GM13976 (cell line): Measurements from ENCODE around the gene SLF1.

Experiments
- DNase-seq: peaks from one replicate; pipeline ENCODE4 v3.0.0; 2012; ENCODE audit warnings: low spot score
- in situ Hi-C: fragments of 300-500 bp; cut with MboI; formaldehyde crosslinking; loops from one replicate; pipeline ENCODE4 v1.12.0; 2022; ENCODE audit warnings: low sequenced_read_pairs, mixed read lengths, inconsistent platforms; ENCODE audit not compliant: unreplicated experiment
- TF ChIP-seq, protein P1 (sequence below): IDR thresholded peaks from 2 replicates; pipeline ENCODE4 v1.5.1; 2012; ENCODE audit warnings: borderline replicate concordance, mild to moderate bottlenecking; ENCODE audit not compliant: insufficient read depth; ENCODE audit errors: extremely low read depth, missing control alignments, control extremely low read depth

The SLF1 gene

GRCh38 chr5:94623011-94623410 lies 4.5 kb downstream of the SLF1 start:
- in situ Hi-C loops = no loop called here
- TF ChIP-seq, protein P1, sequence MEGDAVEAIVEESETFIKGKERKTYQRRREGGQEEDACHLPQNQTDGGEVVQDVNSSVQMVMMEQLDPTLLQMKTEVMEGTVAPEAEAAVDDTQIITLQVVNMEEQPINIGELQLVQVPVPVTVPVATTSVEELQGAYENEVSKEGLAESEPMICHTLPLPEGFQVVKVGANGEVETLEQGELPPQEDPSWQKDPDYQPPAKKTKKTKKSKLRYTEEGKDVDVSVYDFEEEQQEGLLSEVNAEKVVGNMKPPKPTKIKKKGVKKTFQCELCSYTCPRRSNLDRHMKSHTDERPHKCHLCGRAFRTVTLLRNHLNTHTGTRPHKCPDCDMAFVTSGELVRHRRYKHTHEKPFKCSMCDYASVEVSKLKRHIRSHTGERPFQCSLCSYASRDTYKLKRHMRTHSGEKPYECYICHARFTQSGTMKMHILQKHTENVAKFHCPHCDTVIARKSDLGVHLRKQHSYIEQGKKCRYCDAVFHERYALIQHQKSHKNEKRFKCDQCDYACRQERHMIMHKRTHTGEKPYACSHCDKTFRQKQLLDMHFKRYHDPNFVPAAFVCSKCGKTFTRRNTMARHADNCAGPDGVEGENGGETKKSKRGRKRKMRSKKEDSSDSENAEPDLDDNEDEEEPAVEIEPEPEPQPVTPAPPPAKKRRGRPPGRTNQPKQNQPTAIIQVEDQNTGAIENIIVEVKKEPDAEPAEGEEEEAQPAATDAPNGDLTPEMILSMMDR = no peak
- DNase-seq = no peak

DNA sequence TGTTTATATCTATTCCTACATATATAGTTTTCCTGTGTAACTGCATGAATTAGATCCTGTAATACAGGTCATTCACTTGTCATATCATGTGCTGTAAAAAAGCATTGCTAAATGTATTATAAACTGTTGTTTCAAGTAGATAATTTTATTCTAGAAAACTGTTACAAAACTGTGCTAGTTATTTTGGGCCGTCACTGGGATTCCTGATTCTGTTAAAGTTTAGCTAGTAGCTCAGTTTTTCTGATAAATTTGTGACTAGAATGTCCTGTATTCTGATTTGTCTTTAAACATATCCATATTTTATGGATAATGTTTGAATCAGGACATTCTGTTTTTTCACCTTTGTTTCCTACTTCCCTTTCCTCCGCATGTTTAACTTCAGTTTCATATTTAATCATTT lies 5.4 kb downstream of the SLF1 start:
- TF ChIP-seq, protein P1 = no peak
- in situ Hi-C loops = no loop called here
- no peak for DNase-seq

DNA sequence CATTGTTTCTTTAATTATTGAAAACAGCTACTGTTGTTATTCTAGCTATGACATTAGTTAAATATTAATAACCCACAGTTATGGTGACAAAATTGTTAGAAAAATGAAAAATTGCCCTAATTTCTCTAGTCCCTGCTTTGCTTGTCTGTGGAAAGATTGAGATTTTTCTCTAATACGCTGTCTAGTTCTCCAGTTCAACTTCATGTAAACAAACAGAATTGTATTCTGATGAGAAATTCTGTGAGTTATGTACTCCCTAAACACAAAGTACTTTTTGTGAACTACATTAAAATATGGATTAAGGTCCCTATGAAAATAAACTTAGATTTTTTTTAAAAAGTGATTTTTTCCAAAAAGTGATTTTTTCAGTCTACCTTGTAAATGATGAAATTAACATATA lies 8.7 kb downstream of the SLF1 start:
- in situ Hi-C loops = no loop called here
- TF ChIP-seq, protein P1 = no peak
- no peak for DNase-seq

DNA sequence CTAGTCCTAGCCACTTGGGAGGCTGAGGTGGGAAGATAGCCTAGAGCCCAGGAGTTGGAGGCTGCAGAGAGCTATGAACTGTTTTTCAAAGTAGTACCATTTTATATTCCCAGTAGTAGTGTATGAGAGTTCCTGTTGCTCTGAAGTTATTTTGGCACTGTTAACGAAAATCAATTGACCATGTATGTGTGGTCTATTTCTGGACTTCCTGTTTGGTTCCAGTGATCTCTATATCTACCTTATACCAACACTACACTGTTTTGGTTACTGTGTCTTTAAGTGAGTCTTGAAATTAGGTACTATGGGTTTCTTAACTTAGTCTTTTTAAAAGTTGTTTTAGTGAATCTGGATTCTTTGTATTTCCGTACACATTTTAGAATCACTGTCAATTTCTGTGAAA lies 13.6 kb downstream of the SLF1 start:
- peak; percentile 26 for DNase-seq
- TF ChIP-seq, protein P1 = no peak
- in situ Hi-C loops = no loop called here

- TF ChIP-seq, protein P1 = no peak
- in situ Hi-C loops = no loop called here
Measured at GRCh38 chr5:94640176-94640575, 21.7 kb downstream of the SLF1 start.

DNA sequence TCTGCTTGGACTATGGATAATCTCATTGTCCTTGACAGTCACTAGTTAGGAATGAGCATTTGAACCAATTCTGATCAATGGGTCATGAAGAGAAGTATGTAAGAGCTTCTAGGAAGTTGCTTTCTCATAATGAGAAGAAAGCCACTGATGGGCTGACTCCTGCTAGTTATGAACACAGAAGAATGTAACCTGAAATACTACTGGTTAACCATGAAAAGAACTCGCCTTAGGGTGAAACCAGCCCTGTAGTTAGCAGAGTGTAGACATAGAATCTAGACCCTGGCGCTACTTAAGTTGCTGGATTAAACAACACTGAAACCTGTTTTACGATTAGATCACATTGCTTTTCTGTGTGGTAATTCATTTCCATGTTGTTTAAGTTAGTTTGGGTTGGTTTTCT lies 26.6 kb downstream of the SLF1 start:
- in situ Hi-C loops = no loop called here
- TF ChIP-seq, protein P1 = no peak

More at GRCh38 chr5:94640176-94640575, 21.7 kb downstream of the SLF1 start:
- DNase-seq = no peak

GRCh38 chr5:94646758-94647157 lies 28.3 kb downstream of the SLF1 start:
- DNase-seq = no peak
- in situ Hi-C loops = no loop called here

More for the DNA sequence above, 26.6 kb downstream of the SLF1 start:
- no peak for DNase-seq

More at GRCh38 chr5:94646758-94647157, 28.3 kb downstream of the SLF1 start:
- TF ChIP-seq, protein P1 = no peak
